Anterior cingulate cortex (tissue), 58 donors: ENCODE measurements around the gene IFFO2.

Experiments used
- DNase-seq, 58 donors: peaks; one replicate each; lab custom pipeline; 2025; lab: John Stamatoyannopoulos, UW

IFFO2 gene

GRCh38 chr1:18956193-18957135 lies at the start of gene IFFO2:
Gene IFFO2 (minus strand): TSS chr1:18956676. CDS start chr1:18956332, 344 bp downstream.
- DNase-seq: peak; percentile 54 to 99 (median 97)

DNA sequence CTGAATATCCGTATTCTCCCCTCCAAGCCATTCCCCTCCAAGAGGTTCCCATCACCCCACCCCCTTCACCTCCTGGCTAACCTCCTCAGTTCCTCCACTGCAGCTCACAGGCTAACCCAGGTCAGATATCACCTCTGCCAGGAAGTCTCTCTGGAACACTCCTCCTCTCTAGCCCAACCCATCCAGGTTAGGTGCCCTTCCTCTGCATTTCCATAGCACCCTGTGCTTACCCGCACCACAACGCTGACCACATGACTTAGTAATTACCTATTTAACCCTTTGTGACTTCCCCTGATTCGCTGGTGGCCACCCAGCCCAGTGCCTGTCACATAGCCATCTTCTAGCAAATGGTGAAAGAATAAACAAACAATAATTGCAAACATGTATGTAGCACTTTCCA lies 49.5 kb upstream of the IFFO2 start:
- DNase-seq: no peak

DNA sequence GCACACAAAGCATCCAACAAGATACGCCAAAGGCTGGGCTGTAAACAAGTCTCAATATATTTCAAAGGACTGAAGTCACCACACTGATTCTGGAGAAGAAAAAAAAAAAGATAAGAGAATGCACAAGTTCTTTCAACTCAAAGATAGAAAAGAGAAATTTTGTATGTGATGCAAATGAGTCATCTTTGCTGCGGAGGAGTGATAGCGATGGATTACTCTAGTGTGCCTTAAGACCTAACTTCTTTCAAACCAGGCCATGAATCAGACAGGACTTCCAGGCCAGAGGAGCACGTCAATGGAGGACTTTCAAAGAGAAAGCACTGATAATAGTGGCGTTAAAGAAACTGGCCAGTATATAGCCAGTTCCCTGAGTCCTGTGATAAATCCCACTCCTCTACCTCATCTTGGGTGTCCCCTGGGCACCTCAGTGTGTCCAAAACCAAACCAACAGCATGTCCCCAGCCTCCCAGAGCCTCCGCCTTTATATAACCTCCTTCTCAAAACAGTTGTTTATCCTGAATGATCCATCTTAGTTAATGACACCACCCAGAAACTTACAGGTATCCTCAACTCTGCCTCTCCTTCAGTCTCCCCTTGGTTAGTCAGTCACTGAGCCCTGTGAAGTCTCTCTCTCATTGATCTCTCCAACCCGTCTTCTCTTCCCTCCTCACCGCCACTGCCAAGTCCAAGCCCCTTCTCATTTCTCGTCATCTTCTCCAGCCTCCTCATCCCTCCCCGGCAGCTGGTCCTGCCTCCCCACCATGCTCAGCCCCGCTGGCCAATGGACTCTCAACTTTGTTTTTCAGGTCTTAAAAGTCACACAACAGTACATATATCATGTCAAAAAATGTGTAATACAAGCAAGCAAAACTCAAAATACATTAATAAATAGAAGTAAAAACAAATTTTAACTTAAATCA lies 47.2 kb upstream of the IFFO2 start:
- DNase-seq: no peak

DNA sequence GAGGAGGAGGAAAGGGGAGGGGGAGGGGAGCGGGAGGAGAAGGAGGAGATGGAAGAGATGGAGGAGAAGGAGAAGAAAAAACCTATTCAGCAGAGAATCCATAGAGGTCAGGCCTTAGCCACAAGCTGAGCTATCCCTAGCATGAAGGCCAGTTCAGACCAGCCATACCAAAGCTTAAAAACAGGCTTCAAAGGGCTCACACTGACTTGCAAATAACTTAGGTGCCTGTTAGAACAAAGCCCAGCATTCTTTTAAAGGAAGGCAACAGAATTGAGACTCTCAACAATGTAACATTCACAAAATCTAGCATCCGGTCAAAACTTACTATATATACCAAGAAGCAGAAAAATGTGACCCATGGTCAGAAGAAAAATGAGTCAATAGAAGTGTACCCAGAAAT lies 43.6 kb upstream of the IFFO2 start:
- DNase-seq: no peak

GRCh38 chr1:18999359-18999758 lies 42.9 kb upstream of the IFFO2 start:
- DNase-seq: no peak

DNA sequence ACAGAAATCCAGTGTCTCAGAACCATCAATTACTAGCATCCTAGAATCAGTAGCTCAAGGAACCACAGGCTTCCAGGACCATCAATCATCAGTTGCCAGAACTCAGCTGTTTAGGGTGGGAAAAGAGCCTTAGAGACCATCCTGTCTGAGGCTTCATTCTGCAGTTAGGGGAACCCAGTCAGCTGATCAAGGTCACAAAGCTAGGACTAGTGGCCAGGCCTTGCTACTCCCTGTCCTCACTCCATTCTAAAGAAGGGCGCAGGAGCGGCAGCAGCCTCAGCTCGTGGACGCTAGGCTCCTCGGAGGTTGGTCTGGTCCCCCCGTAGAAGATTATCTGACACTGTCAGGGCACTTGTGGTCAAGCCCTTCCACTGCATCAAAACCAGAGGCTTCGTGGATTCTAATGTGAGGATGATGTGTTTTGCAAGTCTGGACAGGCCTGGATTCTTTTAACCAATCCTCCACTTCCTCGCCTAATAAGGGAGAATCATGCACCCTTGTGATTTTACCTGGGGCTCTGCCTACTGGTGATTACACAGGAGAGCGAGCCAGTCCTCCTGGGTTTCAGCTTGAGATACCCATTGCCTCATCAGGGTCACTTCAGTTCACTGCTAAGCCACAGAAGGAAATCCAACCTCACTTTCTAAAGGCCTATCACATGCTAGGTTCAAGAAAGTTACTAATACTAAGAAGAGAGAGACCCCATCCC lies 41.7 kb upstream of the IFFO2 start:
- DNase-seq: no peak

DNA sequence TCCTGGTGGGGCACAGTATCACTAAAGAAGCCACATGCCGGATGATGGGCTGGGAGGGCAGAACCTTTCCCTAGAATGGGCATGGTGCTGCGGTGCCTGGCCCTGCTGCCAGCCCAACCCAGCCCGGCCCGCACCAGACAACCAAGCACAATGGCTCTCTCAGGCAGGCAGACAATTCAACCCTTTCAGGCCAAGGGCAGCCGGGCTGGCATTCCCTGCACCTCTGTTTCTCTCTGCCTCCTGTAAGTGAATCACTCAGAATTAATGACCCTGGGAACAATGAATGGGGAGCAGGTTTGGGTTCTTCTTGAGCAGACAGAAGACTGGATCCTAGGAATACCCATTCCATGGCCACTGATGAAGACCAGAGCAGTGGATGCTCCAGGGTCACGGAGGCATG lies 41.0 kb upstream of the IFFO2 start:
- peak in 45 of 58 donors; percentile 7 to 86 (median 65) for DNase-seq

- no peak for DNase-seq
These were observed 40.2 kb upstream of the IFFO2 start for GRCh38 chr1:18996548-18997177.

DNA sequence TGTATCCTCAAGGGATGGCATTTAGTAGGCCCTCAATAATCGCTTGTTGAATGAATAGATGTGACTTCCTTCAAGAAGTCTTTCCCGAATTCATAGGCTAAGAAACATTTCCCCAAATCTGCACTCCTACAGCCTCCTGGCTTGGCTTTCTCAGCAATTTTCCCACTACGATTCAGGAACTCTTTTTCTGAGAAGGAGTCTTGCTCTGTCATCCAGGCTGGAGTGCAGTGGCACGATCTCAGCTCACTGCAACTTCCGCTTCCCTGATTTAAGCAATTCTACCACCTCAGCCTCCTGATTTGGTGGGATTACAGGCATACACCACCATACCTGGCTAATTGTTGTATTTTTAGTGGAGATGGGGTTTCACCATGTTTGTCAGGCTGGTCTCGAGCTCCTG lies 37.9 kb upstream of the IFFO2 start:
- no peak for DNase-seq

DNA sequence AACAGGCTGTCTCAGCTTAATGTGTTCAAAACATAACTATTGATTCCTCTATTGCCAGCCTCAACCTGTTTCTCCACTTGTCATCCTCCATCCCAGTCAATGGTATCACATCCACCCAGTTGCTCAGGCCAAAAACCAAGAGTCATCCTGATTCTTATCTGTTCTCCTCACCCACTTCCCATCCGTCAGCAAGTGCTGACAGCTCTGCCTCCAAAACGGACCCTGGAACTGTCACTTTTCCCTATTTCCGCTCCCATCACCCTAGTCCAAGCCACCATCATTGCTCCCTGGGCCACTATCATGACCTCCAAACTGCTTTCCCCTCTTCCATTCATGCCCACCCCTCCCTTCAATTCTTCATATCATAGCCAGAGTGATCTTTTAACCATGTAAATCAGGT lies 36.2 kb upstream of the IFFO2 start:
- no peak for DNase-seq

DNA sequence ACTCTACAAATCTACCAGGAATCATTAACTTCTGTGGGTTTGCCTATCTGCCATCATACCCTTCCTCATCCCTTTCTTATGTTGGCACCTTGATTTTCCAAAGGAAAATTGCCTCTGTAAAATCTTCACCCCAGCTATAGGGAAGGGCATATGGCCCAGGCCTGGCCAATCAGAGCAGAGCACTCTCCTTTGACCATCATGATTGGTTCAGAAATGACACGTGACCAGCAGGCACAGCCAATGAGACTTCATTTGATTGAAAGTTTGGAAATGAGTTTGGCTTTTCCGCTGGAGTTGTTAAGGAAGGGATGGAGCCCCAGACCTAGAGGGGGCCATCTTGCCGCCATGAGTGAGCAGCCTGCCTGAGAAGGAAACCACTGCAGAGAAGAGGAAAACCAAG lies 35.1 kb upstream of the IFFO2 start:
- no peak for DNase-seq

DNA sequence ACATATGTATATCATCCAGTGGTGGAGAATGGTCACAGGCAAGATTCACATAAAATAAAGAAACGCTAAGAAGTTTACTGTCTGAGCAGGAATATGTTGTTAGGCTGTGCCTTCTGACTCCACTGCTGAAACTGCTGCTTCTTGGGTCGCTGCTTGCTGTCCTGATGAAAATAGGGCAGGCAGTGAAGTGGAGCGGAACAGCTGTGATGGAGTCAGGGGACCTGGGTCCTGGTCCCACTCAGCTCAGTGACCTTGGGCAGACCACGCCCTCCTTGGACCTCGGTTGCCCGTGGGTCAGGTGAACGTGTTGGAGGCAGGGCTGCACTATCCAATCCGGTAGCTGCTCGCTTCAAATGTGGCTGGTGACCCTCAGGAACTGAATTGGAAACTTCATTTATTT lies 33.4 kb upstream of the IFFO2 start:
- no peak for DNase-seq

GRCh38 chr1:18989176-18989799 lies 32.8 kb upstream of the IFFO2 start:
- DNase-seq: no peak

GRCh38 chr1:18981242-18981641 lies 24.8 kb upstream of the IFFO2 start:
- DNase-seq: no peak

GRCh38 chr1:18978706-18979105 lies 22.2 kb upstream of the IFFO2 start:
- no peak for DNase-seq

DNA sequence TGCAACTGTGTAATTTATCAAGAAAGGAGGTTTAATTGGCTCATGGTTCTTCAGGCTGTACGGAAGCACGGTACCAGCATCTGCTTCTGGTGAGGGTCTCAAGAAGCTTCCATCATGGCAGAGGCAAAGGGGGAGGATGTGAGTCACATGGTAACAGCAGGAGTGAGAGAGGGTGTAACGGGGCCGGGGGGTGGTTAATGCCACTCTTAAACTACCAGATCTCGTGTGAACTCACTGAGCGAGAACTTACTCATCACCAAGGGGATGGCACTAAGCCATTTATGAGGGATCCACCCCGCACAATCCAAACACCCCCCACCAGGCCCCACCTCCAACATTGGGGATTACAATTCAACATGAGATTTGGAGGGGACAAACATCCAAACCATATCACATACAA lies 21.0 kb upstream of the IFFO2 start:
- no peak for DNase-seq

DNA sequence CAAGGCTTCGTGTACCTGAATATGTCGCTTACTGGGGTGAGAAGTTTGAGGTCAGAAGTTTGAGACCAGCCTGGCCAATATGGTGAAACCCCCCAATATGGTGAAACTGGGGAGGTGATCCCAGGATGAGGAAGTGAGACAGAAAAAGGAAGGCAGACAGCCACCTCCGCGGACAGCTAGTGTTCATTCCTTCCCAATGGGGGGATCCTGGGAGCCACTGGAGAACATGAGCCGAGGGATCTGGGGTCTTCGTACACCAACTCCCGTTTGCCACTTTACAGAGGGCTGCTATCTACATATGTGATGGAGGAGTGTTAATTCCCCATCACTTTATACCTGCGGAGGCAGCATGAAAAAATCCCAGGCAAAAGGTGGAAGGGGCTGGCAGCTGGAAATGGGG lies 19.6 kb upstream of the IFFO2 start:
- no peak for DNase-seq

DNA sequence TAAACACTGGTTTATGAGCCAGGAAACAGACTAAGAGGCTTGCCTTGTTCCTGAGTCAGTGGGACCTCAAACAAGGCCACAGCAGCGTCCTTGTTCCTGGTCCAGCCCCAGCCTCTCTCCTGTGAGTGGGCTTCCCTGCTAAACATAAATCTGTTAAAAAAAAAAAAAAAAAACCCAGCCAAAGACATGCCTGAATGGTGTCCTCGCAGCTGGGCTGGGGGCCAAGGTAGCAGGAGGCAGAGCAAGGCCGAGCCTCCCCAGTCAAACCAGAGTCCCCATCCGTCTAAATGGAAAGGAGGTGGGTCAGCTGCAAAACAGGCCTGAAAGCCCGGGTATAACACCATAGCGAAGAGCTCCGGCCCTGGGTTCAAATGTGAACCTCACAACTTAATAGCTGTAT lies 18.1 kb upstream of the IFFO2 start:
- DNase-seq: peak in 3 of 58 donors; percentile 7 to 13 (median 7)

DNA sequence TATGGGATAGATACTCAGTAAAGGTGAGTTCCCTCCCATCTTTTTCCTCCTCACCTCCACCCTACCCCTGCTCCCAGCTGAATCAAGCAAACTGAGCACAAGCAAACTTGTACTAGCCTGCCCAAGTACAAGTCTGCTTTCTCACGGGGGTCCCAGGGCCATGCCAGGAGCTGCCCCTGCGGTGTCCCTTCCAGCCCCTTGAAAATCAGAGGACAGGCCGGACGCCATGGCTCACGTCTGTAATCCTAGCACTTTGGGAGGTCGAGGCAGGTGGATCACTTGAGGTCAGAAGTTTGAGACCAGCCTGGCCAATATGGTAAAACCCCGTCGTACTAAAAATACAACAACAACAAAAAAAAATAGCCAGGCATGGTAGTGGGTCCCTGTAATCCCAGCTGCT lies 17.5 kb upstream of the IFFO2 start:
- no peak for DNase-seq
